HepG2 (cell line): ENCODE data around the gene CTLA4. TPM values are rescaled to one million over a fixed set of nuclear protein-coding genes. Genes with fewer than 3 reads are reported as not detected.

ENCODE experiments used
- ATAC-seq: fragments of 200-7000 bp; cut with Tn5 transposase; 3 replicates; pipeline ENCODE4 v1.9.1; 2020; ENCODE audit warnings: mild to moderate bottlenecking, moderate library complexity
- BruUV-seq: library from RNA; stranded (reverse); fragments of 400-500 nt; replicated peaks from 2 replicates; lab custom pipeline; 2021; lab: Mats Ljungman, UMichigan
- CTCF ChIA-PET: fragments of 300-600 bp; formaldehyde crosslinking; extraction: SDS; loops from one replicate; lab custom pipeline; 2021; ENCODE audit warnings: low total read pairs, inconsistent platforms, low intra/inter-chr PET ratio; lab: Yijun Ruan, JAX
- POLR2A ChIA-PET: fragments of 350-600 bp; sonication (Branson Sonifier 250); formaldehyde crosslinking; loops from one replicate; lab custom pipeline; 2020; ENCODE audit warnings: antibody characterized with exemption, inconsistent platforms; lab: Yijun Ruan, JAX
- DNase-seq: peaks from one replicate; pipeline ENCODE4 v3.0.0-alpha.2; 2015; ENCODE audit warnings: low spot score
- FAIRE-seq: peaks from 3 replicates; lab custom pipeline; 2011; peaks lifted over from hg19 to GRCh38; lab: Jason Lieb, UNC
- H2AFZ ChIP-seq: one replicate; pipeline ENCODE4 v1.6.1; 2011; ENCODE audit warnings: low read length, inconsistent platforms
- H3K27ac ChIP-seq: fragments of 300-600 bp; 3 replicates; pipeline ENCODE4 v1.8.0; 2011; ENCODE audit warnings: mixed run types, mild to moderate bottlenecking, mixed read lengths, low read length, inconsistent platforms; ENCODE audit not compliant: insufficient read depth; ENCODE audit errors: extremely low read length
- H3K27me3 ChIP-seq, 2 experiments: fragments of 200-600 bp in 1 of 2; 2 replicates in 1 of 2; 3 replicates in 1 of 2; pipeline versions ENCODE4 v1.6.0 to v1.8.0; 2011; ENCODE audit warnings: low read length in 2 of 2, mild to moderate bottlenecking in 2 of 2, moderate library complexity in 2 of 2, inconsistent platforms in 1 of 2; ENCODE audit not compliant: insufficient read depth in 2 of 2, control insufficient read depth in 1 of 2
- H3K36me3 ChIP-seq, 2 experiments: fragments of 200-600 bp in 1 of 2; replicated peaks in 1 of 2; 2 replicates in 1 of 2; 3 replicates in 1 of 2; pipeline versions ENCODE4 v1.5.1 to v1.8.0; 2011; ENCODE audit warnings: low read length in 2 of 2, inconsistent platforms in 1 of 2; ENCODE audit not compliant: insufficient read depth in 2 of 2, control insufficient read depth in 1 of 2
- H3K4me1 ChIP-seq: 2 replicates; pipeline ENCODE4 v1.5.1; 2012; ENCODE audit warnings: low read length, inconsistent platforms; ENCODE audit not compliant: insufficient read depth
- H3K4me2 ChIP-seq: 2 replicates; pipeline ENCODE4 v1.6.0; 2011; ENCODE audit warnings: low read depth, low read length, inconsistent platforms
- H3K4me3 ChIP-seq, 3 experiments: fragments of 200-600 bp in 1 of 3; sonication (generic), shearing (Covaris generic) in 1 of 3; replicated peaks in 1 of 3; 2 replicates each; pipeline ENCODE4 v1.5.1; 2011 to 2016; ENCODE audit warnings: low read length in 3 of 3, inconsistent platforms in 2 of 3, low read depth in 2 of 3, mild to moderate bottlenecking in 2 of 3, control low read depth in 1 of 3, mixed read lengths in 1 of 3; ENCODE audit not compliant: insufficient read depth in 1 of 3
- H3K79me2 ChIP-seq: one replicate; pipeline ENCODE4 v1.6.1; 2011; ENCODE audit warnings: low read length, inconsistent platforms; ENCODE audit not compliant: insufficient read depth
- H3K9ac ChIP-seq: 2 replicates; pipeline ENCODE4 v1.6.0; 2011; ENCODE audit warnings: mild to moderate bottlenecking, low read depth, low read length, inconsistent platforms; ENCODE audit not compliant: insufficient read depth
- H3K9me3 ChIP-seq: 2 replicates; pipeline ENCODE4 v1.5.1; 2012; ENCODE audit warnings: mild to moderate bottlenecking, low read length
- H4K20me1 ChIP-seq: 2 replicates; pipeline ENCODE4 v1.6.0; 2011; ENCODE audit warnings: inconsistent platforms, mild to moderate bottlenecking, low read length, moderate library complexity; ENCODE audit not compliant: insufficient read depth
- GMEB1 ChIP-seq: sonication (generic); formaldehyde crosslinking; IDR thresholded peaks from 2 replicates; pipeline ENCODE4 v1.5.1; 2020; ENCODE audit warnings: missing genetic modification reagents, mild to moderate bottlenecking, borderline replicate concordance
- KLF9 ChIP-seq: IDR thresholded peaks from 2 replicates; pipeline ENCODE4 v1.6.1; 2016; ENCODE audit warnings: low read depth
- RFXANK ChIP-seq: IDR thresholded peaks from 2 replicates; pipeline ENCODE4 v1.6.1; 2016
- ZBTB20 ChIP-seq: sonication (generic); formaldehyde crosslinking; IDR thresholded peaks from 2 replicates; pipeline ENCODE4 v1.8.1; 2023; ENCODE audit warnings: missing genetic modification reagents, low read depth, mild to moderate bottlenecking, borderline replicate concordance
- ZNF264 ChIP-seq: sonication (generic); formaldehyde crosslinking; IDR thresholded peaks from 2 replicates; pipeline ENCODE4 v1.4.0; 2020; ENCODE audit warnings: missing genetic modification reagents
- ZNF331 ChIP-seq: sonication (generic); formaldehyde crosslinking; IDR thresholded peaks from 2 replicates; pipeline ENCODE4 v1.4.0; 2020; ENCODE audit warnings: missing genetic modification reagents
- ZNF746 ChIP-seq: sonication (generic); formaldehyde crosslinking; IDR thresholded peaks from 2 replicates; pipeline ENCODE4 v1.8.0; 2022; ENCODE audit warnings: mild to moderate bottlenecking, missing genetic modification reagents
- WGBS: methylation state at CpG from one replicate; pipeline ENCODE4 v1.1.6; 2017; ENCODE audit warnings: low lambda C conversion rate; 5-methylcytosine and 5-hydroxymethylcytosine counted together
- in situ Hi-C: cut with HindIII; loops from 2 replicates; pipeline ENCODE4 v1.10.0; 2017; ENCODE audit warnings: low pct_unique_long_range_greater_than_20kb; ENCODE audit not compliant: extremely low pct_ligation_motif_present
- intact Hi-C: fragments of 100-400 bp; cut with micrococcal nuclease; formaldehyde crosslinking; loops from one replicate; pipeline ENCODE4 v1.10.0; 2022; ENCODE audit not compliant: unreplicated experiment
- polyA plus RNA-seq, 8 experiments: library from polyadenylated mRNA; depleted of rRNA in 3 of 8; stranded (reverse) in 7 of 8; unstranded in 1 of 8; fragments of >200 nt; fragmentation: Illumina TruSeq in 4 of 8; extraction: Trizol in 4 of 8; gene quantifications; 2 replicates each; pipeline versions ENCODE4 v1.2.1 to v1.2.3, GENCODE V29; 2011 to 2016; ENCODE audit warnings: low read depth in 4 of 8, missing spikeins in 1 of 8, mixed read lengths in 1 of 8; ENCODE audit not compliant: insufficient read depth in 1 of 8
- total RNA-seq, 5 experiments: library from RNA; depleted of rRNA; stranded (reverse); fragments of >200 nt; fragmentation: Illumina TruSeq; extraction: Trizol; gene quantifications; 2 replicates each; pipeline ENCODE4 v1.2.3, GENCODE V29; 2016; ENCODE audit warnings: low read depth in 1 of 5
- TF ChIP-seq, protein P1 (sequence below): sonication (generic); formaldehyde crosslinking; IDR thresholded peaks from 2 replicates; pipeline ENCODE4 v1.4.0; 2020; ENCODE audit warnings: missing genetic modification reagents
- TF ChIP-seq, protein P2 (sequence below): sonication (generic); formaldehyde crosslinking; IDR thresholded peaks from 2 replicates; pipeline ENCODE4 v1.8.0; 2022; ENCODE audit warnings: low read depth, missing genetic modification reagents

CTLA4 gene
- total and polyA plus RNA-seq, 2 of the 13 experiments (the other 11 are each of a cell fraction or from before 2014, with no cell fraction given), result 0.16 TPM; not detected in 1

DNA sequence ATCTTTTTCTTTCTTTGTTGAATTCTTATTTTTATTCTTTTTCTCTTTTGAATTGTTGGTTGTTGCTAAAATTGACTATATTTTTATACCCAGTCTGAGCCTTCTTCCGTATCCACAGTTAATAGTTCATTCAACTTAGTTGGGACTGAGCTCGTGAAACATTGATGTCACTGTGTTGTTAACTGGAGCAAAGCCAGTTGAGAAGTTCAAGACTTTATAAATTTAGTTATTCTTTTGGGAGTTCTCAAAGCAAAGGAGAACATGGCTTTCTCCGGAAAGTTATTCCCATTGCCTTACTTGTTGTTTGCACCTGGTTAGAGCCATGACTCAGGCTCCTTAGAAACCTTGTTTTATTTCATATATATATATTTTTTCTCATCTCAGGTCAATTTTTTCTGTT lies 8.8 kb downstream of the CTLA4 start:
- Histone ChIP-seq H3K4me1 (no peaks in the 10 kb centered on the region), H3K27me3 (peaks cover 0 to 10% of the 10 kb centered on the region in 2 experiments; a peak in 3 of 5 replicates), H3K4me3 (no peak overlapping the region), H3K4me2 (no peak overlapping the region), H3K79me2 (no peaks in the 10 kb centered on the region), H2AFZ (no peak overlapping the region), H3K9me3 (no peaks in the 10 kb centered on the region), H3K36me3 (no peaks in the 10 kb centered on the region), H4K20me1 (no peaks in the 10 kb centered on the region), H3K9ac (no peak overlapping the region), H3K27ac (no peak overlapping the region)
- no peak for FAIRE-seq
- DNase-seq, result no peak
- ChIA-PET CTCF (no interaction called here), POLR2A (no interaction called here)
- 47% methylated on average over 3 of the region's 3 CpGs for WGBS
- TF ChIP-seq, protein P1, sequence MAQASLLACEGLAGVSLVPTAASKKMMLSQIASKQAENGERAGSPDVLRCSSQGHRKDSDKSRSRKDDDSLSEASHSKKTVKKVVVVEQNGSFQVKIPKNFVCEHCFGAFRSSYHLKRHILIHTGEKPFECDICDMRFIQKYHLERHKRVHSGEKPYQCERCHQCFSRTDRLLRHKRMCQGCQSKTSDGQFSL (CRISPR knock-in tag), result no peak
- TF ChIP-seq ZBTB20 (CRISPR knock-in tag) (no peak), RFXANK (CRISPR knock-in tag) (no peak), ZNF331 (CRISPR knock-in tag) (no peak), ZNF746 (CRISPR knock-in tag) (no peak), KLF9 (no peak), GMEB1 (no peak), ZNF264 (no peak)
- TF ChIP-seq, protein P2, sequence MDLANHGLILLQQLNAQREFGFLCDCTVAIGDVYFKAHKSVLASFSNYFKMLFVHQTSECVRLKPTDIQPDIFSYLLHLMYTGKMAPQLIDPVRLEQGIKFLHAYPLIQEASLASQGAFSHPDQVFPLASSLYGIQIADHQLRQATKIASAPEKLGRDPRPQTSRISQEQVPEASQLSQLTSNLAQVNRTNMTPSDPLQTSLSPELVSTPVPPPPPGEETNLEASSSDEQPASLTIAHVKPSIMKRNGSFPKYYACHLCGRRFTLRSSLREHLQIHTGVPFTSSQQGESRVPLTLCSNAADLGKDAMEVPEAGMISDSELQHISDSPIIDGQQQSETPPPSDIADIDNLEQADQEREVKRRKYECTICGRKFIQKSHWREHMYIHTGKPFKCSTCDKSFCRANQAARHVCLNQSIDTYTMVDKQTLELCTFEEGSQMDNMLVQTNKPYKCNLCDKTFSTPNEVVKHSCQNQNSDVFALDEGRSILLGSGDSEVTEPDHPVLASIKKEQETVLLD (CRISPR knock-in tag), result no peak
- intact Hi-C loops (no loop called here), in situ Hi-C loops (no loop called here)
- no peak for ATAC-seq
- no TSS peak for BruUV-seq
